Erythroblast (primary cell): ENCODE data around the gene IVD.

ENCODE experiments used
- DNase-seq, 2 experiments: peaks; one replicate each; lab custom pipeline; 2025; lab: John Stamatoyannopoulos, UW
- GATA1 ChIP-seq: IDR thresholded peaks from 2 replicates; pipeline ENCODE4 v1.6.1; 2011; ENCODE audit warnings: low read depth, mild to moderate bottlenecking, control low read depth, low read length, moderate library complexity
- POLR2A ChIP-seq: IDR thresholded peaks from 2 replicates; pipeline ENCODE4 v1.6.1; 2011; ENCODE audit warnings: mild to moderate bottlenecking, low read length

The IVD gene

GRCh38 chr15:40470423-40471104 lies 65.0 kb downstream of the IVD start, which contains the start of gene CHST14:
TSS of gene CHST14 (plus strand) at chr15:40470984. CDS start at chr15:40471214, 230 bp downstream.
- TF ChIP-seq GATA1, result no peak
- no peak for TF ChIP-seq POLR2A
- peak; percentile 47 to 58 for DNase-seq
